IMR-90 (cell line): ENCODE measurements around the gene SLAMF7. TPM values are rescaled to one million over a fixed set of nuclear protein-coding genes. Genes with fewer than 3 reads are reported as not detected.

Experiments
- ATAC-seq: fragments of 200-7000 bp; cut with Tn5 transposase; 2 replicates; pipeline ENCODE4 v1.9.1; 2020; ENCODE audit warnings: low read depth, mild to moderate bottlenecking, moderate library complexity
- BruUV-seq: library from RNA; stranded (reverse); fragments of 400-500 nt; replicated peaks from 2 replicates; lab custom pipeline; 2021; lab: Mats Ljungman, UMichigan
- CTCF ChIA-PET: fragments of 300-600 bp; formaldehyde crosslinking; extraction: SDS; loops from one replicate; lab custom pipeline; 2021; ENCODE audit warnings: antibody characterized with exemption; lab: Yijun Ruan, JAX
- POLR2A ChIA-PET: fragments of 300-600 bp; sonication (Branson Sonifier 250); formaldehyde crosslinking; loops from one replicate; lab custom pipeline; 2022; ENCODE audit warnings: antibody characterized with exemption; ENCODE audit not compliant: unreplicated experiment; lab: Charles Lee
- DNase-seq: peaks from one replicate; pipeline ENCODE4 v3.0.0; 2013
- H2AFZ ChIP-seq: replicated peaks from 2 replicates; pipeline ENCODE3; 2013; ENCODE audit warnings: low read length, mild to moderate bottlenecking; ENCODE audit not compliant: poor library complexity
- H2AK5ac ChIP-seq: 2 replicates; pipeline ENCODE4 v1.6.1; 2013; ENCODE audit warnings: low read depth, low read length, inconsistent platforms
- H2AK9ac ChIP-seq: replicated peaks from 2 replicates; pipeline ENCODE3; 2013; ENCODE audit warnings: mild to moderate bottlenecking, low read depth, low read length, moderate library complexity; ENCODE audit not compliant: poor library complexity
- H2BK120ac ChIP-seq: 2 replicates; pipeline ENCODE4 v1.6.1; 2013; ENCODE audit warnings: low read depth, low read length, inconsistent platforms
- H2BK15ac ChIP-seq: 3 replicates; pipeline ENCODE4 v1.6.1; 2013; ENCODE audit warnings: low read depth, low read length, inconsistent platforms
- H2BK20ac ChIP-seq: 2 replicates; pipeline ENCODE4 v1.6.1; 2013; ENCODE audit warnings: low read depth, mild to moderate bottlenecking, inconsistent platforms, low read length, moderate library complexity
- H2BK5ac ChIP-seq: 2 replicates; pipeline ENCODE4 v1.6.1; 2013; ENCODE audit warnings: mild to moderate bottlenecking, low read depth, low read length, inconsistent platforms; ENCODE audit not compliant: poor library complexity, severe bottlenecking
- H3K14ac ChIP-seq: replicated peaks from 2 replicates; pipeline ENCODE4 v1.6.1; 2013; ENCODE audit warnings: low read depth, low read length, inconsistent platforms
- H3K18ac ChIP-seq: 2 replicates; pipeline ENCODE4 v1.6.1; 2013; ENCODE audit warnings: low read depth, low read length, control low read depth
- H3K23ac ChIP-seq: 2 replicates; pipeline ENCODE4 v1.6.1; 2013; ENCODE audit warnings: low read depth, low read length, inconsistent platforms
- H3K27ac ChIP-seq: 2 replicates; pipeline ENCODE4 v1.5.1; 2013; ENCODE audit warnings: mild to moderate bottlenecking, control low read depth, low read length; ENCODE audit not compliant: insufficient read depth
- H3K27me3 ChIP-seq: 2 replicates; pipeline ENCODE4 v1.6.1; 2013; ENCODE audit warnings: low read length; ENCODE audit not compliant: control insufficient read depth, insufficient read depth
- H3K36me3 ChIP-seq: 2 replicates; pipeline ENCODE4 v1.6.1; 2013; ENCODE audit warnings: low read length, mixed read lengths; ENCODE audit not compliant: control insufficient read depth, insufficient read depth
- H3K4ac ChIP-seq: 2 replicates; pipeline ENCODE4 v1.6.1; 2013; ENCODE audit warnings: low read depth, low read length, inconsistent platforms
- H3K4me1 ChIP-seq: 2 replicates; pipeline ENCODE4 v1.6.1; 2013; ENCODE audit warnings: low read length, mixed read lengths; ENCODE audit not compliant: control insufficient read depth, insufficient read depth
- H3K4me2 ChIP-seq: 2 replicates; pipeline ENCODE4 v1.6.1; 2013; ENCODE audit warnings: low read depth, mild to moderate bottlenecking, control low read depth, low read length, moderate library complexity
- H3K4me3 ChIP-seq: 2 replicates; pipeline ENCODE4 v1.5.1; 2013; ENCODE audit warnings: low read depth, mild to moderate bottlenecking, control low read depth, low read length, moderate library complexity; ENCODE audit not compliant: insufficient read depth
- H3K56ac ChIP-seq: 2 replicates; pipeline ENCODE4 v1.6.1; 2013; ENCODE audit warnings: low read length, inconsistent platforms; ENCODE audit not compliant: insufficient read depth; ENCODE audit errors: extremely low read depth
- H3K79me1 ChIP-seq, 2 experiments: 2 replicates each; pipeline ENCODE4 v1.6.1; 2013; ENCODE audit warnings: low read length in 2 of 2, inconsistent platforms in 1 of 2, low read depth in 1 of 2
- H3K9ac ChIP-seq: 2 replicates; pipeline ENCODE4 v1.6.1; 2013; ENCODE audit warnings: low read depth, low read length, control low read depth
- H3K9me1 ChIP-seq: 2 replicates; pipeline ENCODE4 v1.6.1; 2013; ENCODE audit warnings: low read length, inconsistent platforms; ENCODE audit not compliant: insufficient read depth
- H3K9me3 ChIP-seq: 2 replicates; pipeline ENCODE4 v1.6.1; 2013; ENCODE audit warnings: low read length; ENCODE audit not compliant: control insufficient read depth, insufficient read depth
- H4K20me1 ChIP-seq: 2 replicates; pipeline ENCODE4 v1.6.1; 2013; ENCODE audit warnings: low read length, inconsistent platforms; ENCODE audit not compliant: insufficient read depth
- H4K5ac ChIP-seq: 2 replicates; pipeline ENCODE4 v1.6.1; 2013; ENCODE audit warnings: mild to moderate bottlenecking, low read depth, low read length, control low read depth
- H4K8ac ChIP-seq, 2 experiments: 2 replicates each; pipeline ENCODE4 v1.6.1; 2013; ENCODE audit warnings: low read depth in 2 of 2, low read length in 2 of 2, control low read depth in 1 of 2, inconsistent platforms in 1 of 2
- H4K91ac ChIP-seq: 2 replicates; pipeline ENCODE4 v1.6.1; 2013; ENCODE audit warnings: low read depth, low read length, inconsistent platforms; ENCODE audit not compliant: insufficient read depth
- BHLHE40 ChIP-seq: fragments of 150-350 bp; IDR thresholded peaks from 2 replicates; pipeline ENCODE4 v1.6.1; 2016; ENCODE audit warnings: mild to moderate bottlenecking, low read depth, low read length
- CEBPB ChIP-seq: IDR thresholded peaks from 2 replicates; pipeline ENCODE4 v1.6.1; 2012; ENCODE audit warnings: low read depth, low read length, improper control_type of control experiment
- CHD1 ChIP-seq: IDR thresholded peaks from 2 replicates; pipeline ENCODE4 v1.6.1; 2012; ENCODE audit warnings: low read depth, low read length, improper control_type of control experiment
- ELK1 ChIP-seq: fragments of 150-350 bp; IDR thresholded peaks from 2 replicates; pipeline ENCODE4 v1.6.1; 2016; ENCODE audit warnings: low read depth, mild to moderate bottlenecking, low read length, moderate library complexity, borderline replicate concordance
- FOS ChIP-seq: fragments of 150-350 bp; IDR thresholded peaks from 2 replicates; pipeline ENCODE4 v1.6.1; 2016; ENCODE audit warnings: low read depth, low read length
- MAFK ChIP-seq: IDR thresholded peaks from 2 replicates; pipeline ENCODE4 v1.6.1; 2012; ENCODE audit warnings: low read depth, low read length, improper control_type of control experiment
- MAZ ChIP-seq: IDR thresholded peaks from 2 replicates; pipeline ENCODE4 v1.6.1; 2012; ENCODE audit warnings: low read depth, mild to moderate bottlenecking, low read length, improper control_type of control experiment, moderate library complexity, borderline replicate concordance
- MXI1 ChIP-seq: IDR thresholded peaks from 2 replicates; pipeline ENCODE4 v1.6.1; 2012; ENCODE audit warnings: low read depth, mild to moderate bottlenecking, low read length, moderate library complexity, borderline replicate concordance
- NFE2L2 ChIP-seq: fragments of 150-350 bp; IDR thresholded peaks from 2 replicates; pipeline ENCODE4 v1.6.1; 2016; ENCODE audit warnings: low read depth, mild to moderate bottlenecking, low read length
- POLR2A ChIP-seq: IDR thresholded peaks from 2 replicates; pipeline ENCODE4 v1.6.1; 2012; ENCODE audit warnings: mild to moderate bottlenecking, low read depth, low read length
- RAD21 ChIP-seq: IDR thresholded peaks from 2 replicates; pipeline ENCODE4 v1.6.1; 2012; ENCODE audit warnings: low read length, improper control_type of control experiment
- RCOR1 ChIP-seq: IDR thresholded peaks from 2 replicates; pipeline ENCODE4 v1.6.1; 2012; ENCODE audit warnings: mild to moderate bottlenecking, low read length, improper control_type of control experiment; ENCODE audit not compliant: insufficient replicate concordance
- RFX5 ChIP-seq: IDR thresholded peaks from 2 replicates; pipeline ENCODE4 v1.8.0; 2012; ENCODE audit warnings: low read depth, mild to moderate bottlenecking, low read length, moderate library complexity
- SMC3 ChIP-seq: fragments of 150-350 bp; IDR thresholded peaks from 2 replicates; pipeline ENCODE4 v1.6.1; 2016; ENCODE audit warnings: low read depth, mild to moderate bottlenecking, antibody characterized with exemption, low read length, moderate library complexity
- USF2 ChIP-seq: fragments of 150-350 bp; IDR thresholded peaks from 2 replicates; pipeline ENCODE4 v1.6.1; 2017; ENCODE audit warnings: mild to moderate bottlenecking, antibody characterized with exemption, low read length, low read depth
- dilution Hi-C: fragments of 300-500 bp; cut with HindIII; formaldehyde crosslinking; loops from one replicate; pipeline ENCODE4 v1.14.3; 2018; ENCODE audit warnings: low sequenced_read_pairs; ENCODE audit not compliant: unreplicated experiment
- in situ Hi-C: fragments of 300-500 bp; cut with MboI; formaldehyde crosslinking; loops from 3 replicates; pipeline ENCODE4 v1.14.3; 2019; ENCODE audit warnings: low sequenced_read_pairs, inconsistent platforms, mixed read lengths
- intact Hi-C: fragments of 100-400 bp; cut with micrococcal nuclease; formaldehyde crosslinking; loops from 2 replicates; pipeline ENCODE4 v1.10.0; 2022
- polyA plus RNA-seq, 3 experiments: library from polyadenylated mRNA; depleted of rRNA; stranded (reverse); fragments of >200 nt; gene quantifications; 2 replicates each; pipeline ENCODE4 v1.2.3, GENCODE V29; 2012; ENCODE audit warnings: low replicate concordance in 1 of 3
- total RNA-seq: library from RNA; depleted of rRNA; stranded (reverse); fragments of >200 nt; gene quantifications from 2 replicates; pipeline ENCODE4 v1.2.3, GENCODE V29; 2012
- TF ChIP-seq, protein P1 (sequence below): conservative IDR thresholded peaks from 2 replicates; pipeline ENCODE4 v1.5.1; 2012; ENCODE audit warnings: mild to moderate bottlenecking, low read depth, low read length, improper control_type of control experiment

Gene SLAMF7
- total and polyA plus RNA-seq, 2 of the 4 experiments (the other 2 are of a cell fraction) = not detected

DNA sequence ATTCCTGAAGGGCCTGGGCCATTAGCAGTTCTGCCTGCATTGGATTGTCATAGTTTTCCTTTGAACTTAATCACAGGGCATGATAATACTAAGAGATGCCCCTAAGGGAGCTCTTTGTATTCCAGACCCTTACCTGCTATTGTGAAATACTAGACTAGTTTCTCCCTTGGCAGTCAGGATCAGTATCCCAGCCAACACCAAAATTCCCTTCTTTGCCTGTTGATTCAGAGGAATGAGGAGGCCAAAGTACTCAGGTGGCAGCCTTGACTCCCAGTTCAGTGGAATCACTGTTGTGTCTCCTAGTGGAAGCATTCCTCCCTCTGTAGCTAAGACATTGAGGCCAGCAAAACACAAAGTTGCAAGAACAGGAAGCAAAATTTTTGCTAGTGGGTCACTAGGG, 20.7 kb downstream of the SLAMF7 start:
- in situ Hi-C loops = no loop called here
- Histone ChIP-seq H2AK9ac (no peak overlapping the region), H3K79me1 (no peaks in the 10 kb centered on the region), H2AK5ac (no peak overlapping the region), H2BK5ac (no peak overlapping the region), H3K9me1 (no peaks in the 10 kb centered on the region), H3K4me2 (no peak overlapping the region), H3K23ac (no peak overlapping the region), H3K9ac (no peak overlapping the region), H3K36me3 (no peaks in the 10 kb centered on the region), H4K20me1 (no peaks in the 10 kb centered on the region), H3K4me1 (no peaks in the 10 kb centered on the region), H3K14ac (no peak overlapping the region), H3K56ac (no peak overlapping the region), H4K8ac (no peak overlapping the region), H4K5ac (no peak overlapping the region), H3K9me3 (no peaks in the 10 kb centered on the region), H3K18ac (no peak overlapping the region), H2BK120ac (no peak overlapping the region), H4K91ac (no peak overlapping the region), H3K27me3 (no peaks in the 10 kb centered on the region), H2AFZ (no peak overlapping the region), H2BK15ac (no peak overlapping the region), H3K27ac (no peak overlapping the region), H2BK20ac (no peak overlapping the region), H3K4me3 (no peak overlapping the region), H3K4ac (no peak overlapping the region)
- ATAC-seq = no peak
- CTCF ChIA-PET = no interaction called here
- TF ChIP-seq USF2 (no peak), RAD21 (no peak), ELK1 (no peak), MAZ (no peak), MXI1 (no peak), SMC3 (no peak), FOS (no peak), CEBPB (no peak), POLR2A (no peak), MAFK (no peak), NFE2L2 (no peak), RCOR1 (no peak), BHLHE40 (no peak), RFX5 (no peak), CHD1 (no peak)
- TF ChIP-seq, protein P1, sequence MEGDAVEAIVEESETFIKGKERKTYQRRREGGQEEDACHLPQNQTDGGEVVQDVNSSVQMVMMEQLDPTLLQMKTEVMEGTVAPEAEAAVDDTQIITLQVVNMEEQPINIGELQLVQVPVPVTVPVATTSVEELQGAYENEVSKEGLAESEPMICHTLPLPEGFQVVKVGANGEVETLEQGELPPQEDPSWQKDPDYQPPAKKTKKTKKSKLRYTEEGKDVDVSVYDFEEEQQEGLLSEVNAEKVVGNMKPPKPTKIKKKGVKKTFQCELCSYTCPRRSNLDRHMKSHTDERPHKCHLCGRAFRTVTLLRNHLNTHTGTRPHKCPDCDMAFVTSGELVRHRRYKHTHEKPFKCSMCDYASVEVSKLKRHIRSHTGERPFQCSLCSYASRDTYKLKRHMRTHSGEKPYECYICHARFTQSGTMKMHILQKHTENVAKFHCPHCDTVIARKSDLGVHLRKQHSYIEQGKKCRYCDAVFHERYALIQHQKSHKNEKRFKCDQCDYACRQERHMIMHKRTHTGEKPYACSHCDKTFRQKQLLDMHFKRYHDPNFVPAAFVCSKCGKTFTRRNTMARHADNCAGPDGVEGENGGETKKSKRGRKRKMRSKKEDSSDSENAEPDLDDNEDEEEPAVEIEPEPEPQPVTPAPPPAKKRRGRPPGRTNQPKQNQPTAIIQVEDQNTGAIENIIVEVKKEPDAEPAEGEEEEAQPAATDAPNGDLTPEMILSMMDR = no peak
- dilution Hi-C loops = no loop called here
- no TSS peak for BruUV-seq
- intact Hi-C loops = no loop called here
- DNase-seq = no peak
- POLR2A ChIA-PET = no interaction called here
